GM18517 (cell line): ENCODE measurements around the gene MAST4.

ENCODE experiments used
- ATAC-seq: cut with Tn5 transposase; IDR thresholded peaks from one replicate; pipeline ENCODE4 v1.9.1; 2021; ENCODE audit warnings: mild to moderate bottlenecking, moderate library complexity; ENCODE audit not compliant: unreplicated experiment

MAST4 gene

DNA sequence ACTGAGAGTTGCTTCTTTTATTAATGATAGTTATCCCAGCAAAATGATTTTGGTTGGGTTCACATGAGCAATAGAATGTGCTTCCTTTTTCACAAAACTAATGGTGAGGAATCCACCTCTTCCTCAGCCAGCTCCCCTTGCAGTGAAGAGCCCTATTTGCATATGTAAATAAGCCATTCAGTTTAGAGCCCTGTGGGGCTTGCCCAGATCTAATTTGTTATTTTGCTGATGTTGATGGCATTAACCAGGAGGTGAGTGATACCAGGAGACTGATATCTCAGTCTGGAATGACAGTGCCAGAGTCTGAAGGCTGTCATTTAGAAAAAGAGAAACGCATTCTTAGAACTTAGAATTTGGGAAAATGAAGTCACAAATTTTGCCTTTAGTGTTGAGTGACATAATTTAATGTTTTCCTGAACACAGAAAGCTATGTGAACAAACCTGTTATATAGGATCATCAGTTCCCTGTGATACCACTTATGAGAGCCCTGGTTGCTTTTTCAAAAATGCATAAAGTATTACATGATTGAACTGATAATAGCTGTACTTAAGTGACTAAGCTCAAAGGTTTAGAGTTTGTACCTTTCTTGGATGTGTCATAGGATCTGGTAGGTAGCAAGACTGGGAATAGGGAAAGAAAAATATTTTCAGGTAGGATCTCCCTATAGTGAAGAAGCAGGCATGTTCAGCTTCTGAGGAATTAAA lies 271.6 kb downstream of the MAST4 start:
- no peak for ATAC-seq

DNA sequence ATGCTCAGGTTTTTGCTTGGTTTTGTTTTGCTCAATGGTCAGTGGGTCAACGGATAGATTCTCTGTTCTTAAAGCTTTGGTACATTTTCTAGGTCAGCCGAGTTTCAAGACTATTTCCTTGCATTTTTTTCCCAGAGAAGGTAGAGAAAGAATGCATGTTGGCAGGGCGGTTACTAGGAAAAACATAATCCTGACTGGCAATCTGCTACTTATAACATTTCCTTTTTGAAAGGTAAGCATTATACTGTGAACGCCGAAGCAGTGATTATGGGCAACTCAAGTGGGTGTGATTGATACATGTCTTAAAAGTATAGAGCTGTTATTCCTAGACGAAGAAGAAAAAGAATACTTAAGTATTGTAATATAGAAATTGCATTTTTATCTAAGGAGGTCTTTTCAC lies 273.2 kb downstream of the MAST4 start:
- ATAC-seq: no peak

DNA sequence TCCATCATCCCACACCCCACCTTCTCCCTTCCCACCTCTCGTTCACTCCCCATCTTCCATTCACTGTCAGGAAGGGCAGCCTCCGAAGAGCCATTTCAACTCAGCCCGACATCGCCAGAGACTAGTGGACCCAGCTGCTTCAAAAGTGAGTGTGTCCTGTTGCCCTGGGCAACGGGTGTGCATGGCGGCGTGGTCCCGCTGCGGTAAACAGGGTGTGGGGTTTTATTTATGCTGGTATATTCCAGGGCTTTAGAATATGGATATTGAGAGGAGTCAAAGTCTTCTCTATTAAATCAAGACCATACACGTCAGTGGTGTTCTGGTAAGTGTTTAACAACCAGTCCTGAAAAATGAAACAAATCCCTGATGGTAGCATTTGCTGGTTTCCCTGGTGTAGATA lies 274.5 kb downstream of the MAST4 start:
- no peak for ATAC-seq

DNA sequence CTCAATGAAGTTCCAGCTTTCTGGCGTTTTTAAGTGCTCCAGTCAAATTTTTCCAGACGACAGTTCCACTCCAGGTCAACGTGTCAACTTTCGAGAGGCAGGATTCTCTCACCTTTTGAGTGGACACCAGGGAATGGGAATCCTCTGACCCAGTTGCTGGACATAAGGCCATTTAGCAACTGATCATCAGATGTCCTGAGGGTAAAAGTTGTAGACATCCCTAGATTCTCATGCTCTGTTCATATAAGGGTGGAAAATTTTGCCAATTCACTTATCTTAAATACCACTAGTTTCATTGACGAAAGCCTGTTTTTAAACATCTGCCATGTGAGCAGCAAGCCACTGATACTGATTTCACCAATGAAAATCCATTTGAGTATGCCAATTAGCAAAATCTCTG lies 275.5 kb downstream of the MAST4 start:
- no peak for ATAC-seq

DNA sequence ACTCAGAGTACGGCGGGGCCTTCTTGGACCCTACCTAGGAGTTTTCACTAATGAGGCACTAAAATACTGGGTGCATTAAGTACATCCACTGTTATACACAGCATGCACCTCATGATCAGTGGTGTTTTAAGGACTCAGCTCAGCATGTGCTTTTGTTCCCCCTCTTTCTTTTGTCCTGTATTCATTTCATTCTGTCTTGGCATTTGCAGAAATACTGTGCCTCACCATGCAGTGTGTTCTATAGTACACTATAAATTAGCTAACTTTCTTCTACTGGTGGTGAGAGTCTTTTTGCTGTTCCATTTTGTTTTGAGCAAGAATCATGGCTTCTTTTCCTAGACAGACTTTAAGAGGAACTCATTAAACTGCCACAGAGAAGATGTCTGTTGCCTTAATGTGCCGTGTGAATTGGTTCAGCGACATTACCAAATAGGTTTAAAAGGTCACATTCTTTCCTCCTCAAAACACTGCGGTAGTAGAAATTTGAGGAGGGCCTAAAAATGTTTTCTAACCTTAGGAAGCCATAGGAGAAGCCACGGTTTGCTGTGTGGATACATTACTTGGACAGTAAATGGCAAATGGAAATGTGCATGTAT lies 276.6 kb downstream of the MAST4 start:
- no peak for ATAC-seq

DNA sequence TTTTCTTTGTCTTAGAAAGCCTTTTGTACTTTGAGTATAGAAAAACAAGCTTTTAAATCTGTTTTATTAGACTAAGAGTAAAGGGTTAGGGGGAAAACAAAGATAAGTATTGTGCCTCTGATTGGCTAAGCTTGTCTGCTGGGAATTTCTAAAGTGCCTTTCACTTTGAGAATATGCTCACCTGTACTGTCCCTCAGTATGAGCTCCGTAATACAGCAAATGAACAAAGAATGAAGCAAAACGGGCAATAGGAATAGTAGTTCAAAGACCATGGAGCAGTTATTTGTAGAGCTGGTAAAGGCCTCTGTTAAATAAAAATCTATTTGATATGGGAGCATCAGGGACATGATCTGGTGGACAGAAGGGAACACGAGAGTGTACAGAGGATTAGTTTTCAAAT lies 277.8 kb downstream of the MAST4 start:
- ATAC-seq: no peak

DNA sequence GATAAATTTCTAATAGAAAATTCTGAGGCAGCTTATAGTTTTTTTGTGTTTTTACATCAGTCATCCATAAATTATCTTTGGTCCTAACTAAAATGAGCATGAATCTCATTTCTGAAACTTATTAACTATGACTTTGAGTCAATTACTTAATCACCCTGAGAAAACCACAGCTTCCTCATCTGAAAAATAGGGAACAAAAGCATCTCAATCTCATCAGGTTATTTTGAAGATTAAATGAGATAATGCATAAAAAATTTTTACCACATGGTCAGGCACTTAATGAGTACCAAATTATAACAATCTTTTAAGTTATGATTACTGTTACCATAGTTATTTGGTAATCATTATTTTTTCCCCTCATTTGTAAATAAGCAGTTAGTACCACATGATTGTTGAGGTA lies 279.1 kb downstream of the MAST4 start:
- ATAC-seq: no peak

DNA sequence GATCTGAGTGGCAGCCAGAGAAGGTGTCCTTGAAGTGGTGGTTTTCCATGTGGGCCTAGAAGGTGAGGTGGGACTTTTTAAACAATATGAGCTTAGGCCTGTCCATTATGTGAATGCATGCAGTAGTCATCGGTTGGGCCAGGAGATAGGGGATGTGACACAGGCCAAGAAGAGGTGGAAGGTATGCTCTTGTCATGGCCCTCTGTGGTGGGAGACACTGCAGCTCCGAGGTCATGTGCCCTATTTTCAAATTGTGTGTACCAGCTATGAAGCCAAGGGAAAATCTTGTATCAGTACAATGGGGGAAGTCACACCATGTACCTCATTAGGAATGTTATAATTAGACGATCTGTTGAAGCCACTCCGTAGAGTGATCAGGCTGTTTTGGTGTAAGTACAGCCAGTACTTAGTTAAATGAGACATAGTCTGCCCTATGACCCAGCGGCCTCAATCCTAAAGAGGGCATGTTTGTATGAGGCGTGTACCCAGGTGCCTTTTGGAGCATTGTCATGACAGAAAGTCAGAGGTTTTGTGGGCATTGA lies 280.1 kb downstream of the MAST4 start:
- no peak for ATAC-seq

DNA sequence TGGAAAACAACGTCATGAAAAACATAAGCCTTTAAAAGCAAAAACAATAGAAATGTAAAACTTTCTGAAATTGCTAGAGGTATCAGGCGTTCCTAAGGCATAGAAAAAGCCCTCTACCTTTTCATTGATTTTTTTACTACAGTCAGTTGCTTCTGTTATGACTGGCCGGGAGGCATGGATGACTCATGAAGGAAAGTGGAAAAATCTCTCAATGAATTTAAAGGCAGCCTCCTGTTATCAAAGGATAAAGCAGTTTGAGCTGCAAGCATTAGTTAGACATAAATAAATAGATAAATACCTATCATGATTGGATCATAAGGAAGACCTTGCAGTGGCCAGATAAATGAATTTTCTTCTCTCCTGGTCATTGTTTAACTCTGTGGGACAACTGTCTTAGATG lies 281.6 kb downstream of the MAST4 start:
- ATAC-seq: no peak

DNA sequence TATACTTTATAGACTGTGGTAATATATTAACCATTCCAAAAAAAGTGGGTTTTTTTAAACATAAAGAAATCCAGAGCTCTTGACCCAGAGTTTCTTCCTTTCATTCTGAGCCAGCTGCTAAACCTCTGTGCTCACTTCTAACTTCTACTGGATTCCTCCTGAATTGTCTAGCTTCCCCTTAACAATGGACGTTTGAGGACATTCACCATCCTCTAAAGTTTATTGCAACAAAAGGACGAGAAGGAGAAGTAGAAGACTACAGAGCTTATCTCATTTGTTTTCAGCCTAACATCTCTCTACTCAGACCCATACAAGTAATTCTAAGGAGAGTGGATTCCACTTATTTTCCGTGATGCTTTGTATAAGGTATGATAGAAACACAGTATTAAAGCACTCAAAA lies 284.2 kb downstream of the MAST4 start:
- ATAC-seq: no peak

DNA sequence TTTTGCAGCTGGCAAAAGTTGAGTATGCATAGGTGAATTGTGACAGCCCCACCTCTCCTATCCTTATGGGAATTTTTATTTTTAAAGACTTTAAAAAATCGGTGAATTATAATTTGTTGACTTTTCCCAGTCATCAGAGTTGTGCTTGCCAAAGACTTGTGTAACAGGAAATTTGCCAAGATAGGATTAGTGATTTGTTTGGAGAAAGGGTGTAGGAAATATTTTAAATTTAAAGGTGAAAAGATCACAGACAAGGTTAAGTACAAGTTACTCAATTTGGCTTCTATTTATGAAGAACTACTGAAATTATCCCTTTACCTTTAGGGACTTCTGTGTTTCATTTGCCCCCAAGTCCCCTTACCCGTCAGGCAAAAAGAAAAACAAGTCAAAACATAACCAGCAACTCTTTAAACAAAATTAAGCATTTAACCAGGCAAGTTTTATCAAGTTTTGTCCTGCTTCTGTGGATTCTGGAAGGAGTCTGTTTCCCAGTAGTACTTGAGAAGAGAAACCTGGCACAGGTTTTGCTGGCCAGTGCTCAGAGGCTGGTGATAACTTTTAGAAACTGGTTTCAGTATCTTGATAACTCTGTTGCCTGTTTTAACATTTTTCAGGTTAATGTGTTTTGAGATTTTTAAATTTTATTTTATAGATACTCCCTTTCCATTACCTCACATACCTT lies 285.4 kb downstream of the MAST4 start:
- no peak for ATAC-seq

DNA sequence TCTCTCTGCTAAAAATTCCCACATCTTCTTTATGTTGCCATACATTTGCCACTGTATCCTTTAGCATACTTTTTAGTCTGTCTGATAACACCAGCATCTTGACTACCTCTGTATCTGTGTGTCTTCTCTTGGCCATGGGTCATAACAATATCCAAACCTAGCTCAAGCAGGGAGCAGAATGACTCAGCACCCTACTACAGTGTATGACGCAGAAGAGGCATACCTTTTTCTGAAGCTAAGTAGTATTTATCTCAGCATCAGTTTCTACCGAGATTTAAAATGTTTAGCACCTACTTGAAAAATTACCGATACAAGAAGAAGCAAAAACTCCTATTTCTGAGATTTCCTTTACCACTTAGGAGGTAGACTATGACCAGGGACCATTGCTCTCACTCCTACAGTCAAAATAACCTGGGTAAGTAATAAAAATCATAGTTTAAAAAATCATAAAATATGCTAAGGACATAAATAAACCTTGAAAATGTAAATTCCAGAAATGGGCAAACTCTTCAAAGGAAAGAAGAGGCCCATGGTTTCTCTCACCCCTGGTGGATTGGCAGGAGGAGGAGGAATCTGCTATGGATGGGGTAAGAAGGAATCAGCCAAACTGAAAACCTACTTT lies 286.5 kb downstream of the MAST4 start:
- no peak for ATAC-seq

DNA sequence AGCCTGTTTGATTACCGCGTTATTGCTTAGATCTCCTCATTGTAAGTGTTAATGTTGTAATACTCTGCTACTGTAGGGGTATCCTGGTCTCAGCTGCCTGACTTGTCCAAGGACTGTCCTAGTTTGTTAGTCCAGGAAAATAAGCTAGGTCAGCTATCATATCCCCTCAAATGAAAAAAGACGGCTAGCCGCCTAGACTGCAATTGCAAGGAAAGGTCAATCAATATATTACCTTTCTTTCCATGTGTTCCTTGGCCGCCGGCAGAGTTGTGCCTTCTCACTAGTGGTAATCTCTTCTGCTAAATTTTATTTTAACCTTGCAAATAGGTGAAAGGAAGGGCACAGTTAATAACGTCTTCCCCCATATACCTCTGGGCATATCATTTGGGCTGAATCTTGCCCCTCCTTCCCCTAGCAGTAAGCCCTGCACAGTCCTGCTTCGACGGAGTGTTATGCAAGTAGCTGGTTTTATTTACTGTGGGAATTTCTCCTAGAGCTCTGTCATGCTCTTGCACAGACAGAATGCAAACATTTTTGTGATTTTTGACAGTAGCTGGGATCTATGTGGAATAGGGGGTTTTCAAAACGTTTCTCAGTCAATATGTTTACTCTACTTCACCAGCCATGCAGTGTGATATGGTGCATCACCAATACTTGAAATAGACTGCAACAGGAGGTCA lies 288.5 kb downstream of the MAST4 start:
- ATAC-seq: no peak

DNA sequence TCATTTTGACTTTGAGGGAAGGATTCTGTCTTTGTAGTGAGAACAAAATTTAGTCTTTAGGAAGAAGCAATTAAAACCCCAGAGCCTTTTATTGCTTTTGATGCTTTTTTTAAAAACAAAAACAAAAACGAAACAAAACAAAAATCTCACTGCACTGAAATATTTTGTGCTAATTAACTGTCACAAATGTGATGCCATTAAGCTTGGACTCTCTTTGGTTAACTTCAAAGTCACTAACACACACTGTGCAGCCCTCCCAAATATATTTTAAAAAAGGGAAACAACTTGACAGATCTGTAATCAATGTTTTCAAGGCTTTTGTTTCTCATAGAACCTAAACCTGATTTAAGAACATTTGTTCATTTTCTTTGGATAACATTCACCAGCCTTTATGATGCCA lies 290.7 kb downstream of the MAST4 start:
- no peak for ATAC-seq

DNA sequence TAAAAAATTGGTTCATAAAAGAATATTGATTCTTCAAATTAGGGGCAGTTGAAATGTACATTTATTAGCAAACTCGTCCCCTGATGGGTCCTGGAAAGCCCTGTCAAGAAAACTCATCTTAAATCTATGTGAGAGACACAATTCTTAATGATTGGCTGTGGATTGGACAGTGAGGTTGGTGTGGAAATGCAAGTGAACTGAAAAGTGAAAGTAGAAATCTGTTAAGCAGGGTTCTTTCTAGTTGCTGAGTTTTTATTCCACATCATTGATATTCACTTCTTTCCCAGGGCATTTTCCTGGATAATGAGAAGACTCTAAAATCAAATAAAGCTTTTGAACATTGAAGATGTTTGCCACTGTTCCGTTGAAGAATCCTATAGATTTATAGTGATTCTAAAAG lies 292.4 kb downstream of the MAST4 start:
- no peak for ATAC-seq

DNA sequence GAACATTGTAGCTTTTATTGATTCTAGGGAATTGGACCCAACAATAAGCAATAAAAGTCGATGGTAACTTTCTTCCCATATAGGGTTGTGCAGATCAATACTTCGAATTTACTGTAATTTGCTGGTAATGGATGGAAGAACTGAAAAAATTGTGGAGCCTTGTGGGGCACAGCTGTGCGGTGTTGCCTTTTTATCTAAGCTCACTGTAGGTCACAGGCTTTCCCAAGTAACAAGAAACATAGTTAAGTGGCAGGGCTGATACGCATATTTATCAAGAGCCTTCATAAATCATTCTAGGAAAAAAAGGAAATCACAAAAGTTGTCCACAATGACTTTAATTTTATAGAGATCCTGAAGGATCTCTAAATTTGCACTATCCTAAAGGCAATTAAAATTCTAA lies 292.9 kb downstream of the MAST4 start:
- no peak for ATAC-seq

DNA sequence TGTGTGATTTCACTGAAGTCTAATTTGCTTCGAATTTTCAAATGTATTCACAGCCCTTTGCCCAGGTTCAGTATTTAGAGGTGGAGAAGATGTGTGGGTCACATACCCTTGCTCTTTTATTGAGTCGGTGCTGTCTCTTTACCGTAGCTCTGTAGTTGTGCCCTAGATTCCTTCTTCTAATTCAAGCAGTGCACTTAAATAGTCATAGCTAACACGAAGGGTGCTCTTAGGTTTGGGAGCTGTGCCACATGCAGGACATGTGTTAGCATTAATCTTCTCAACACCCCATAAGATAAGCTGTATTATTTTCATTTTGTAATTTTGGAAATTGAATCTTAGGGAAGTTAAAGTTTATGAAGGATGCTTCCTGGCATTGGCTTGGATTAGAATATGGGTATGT lies 293.3 kb downstream of the MAST4 start:
- no peak for ATAC-seq

DNA sequence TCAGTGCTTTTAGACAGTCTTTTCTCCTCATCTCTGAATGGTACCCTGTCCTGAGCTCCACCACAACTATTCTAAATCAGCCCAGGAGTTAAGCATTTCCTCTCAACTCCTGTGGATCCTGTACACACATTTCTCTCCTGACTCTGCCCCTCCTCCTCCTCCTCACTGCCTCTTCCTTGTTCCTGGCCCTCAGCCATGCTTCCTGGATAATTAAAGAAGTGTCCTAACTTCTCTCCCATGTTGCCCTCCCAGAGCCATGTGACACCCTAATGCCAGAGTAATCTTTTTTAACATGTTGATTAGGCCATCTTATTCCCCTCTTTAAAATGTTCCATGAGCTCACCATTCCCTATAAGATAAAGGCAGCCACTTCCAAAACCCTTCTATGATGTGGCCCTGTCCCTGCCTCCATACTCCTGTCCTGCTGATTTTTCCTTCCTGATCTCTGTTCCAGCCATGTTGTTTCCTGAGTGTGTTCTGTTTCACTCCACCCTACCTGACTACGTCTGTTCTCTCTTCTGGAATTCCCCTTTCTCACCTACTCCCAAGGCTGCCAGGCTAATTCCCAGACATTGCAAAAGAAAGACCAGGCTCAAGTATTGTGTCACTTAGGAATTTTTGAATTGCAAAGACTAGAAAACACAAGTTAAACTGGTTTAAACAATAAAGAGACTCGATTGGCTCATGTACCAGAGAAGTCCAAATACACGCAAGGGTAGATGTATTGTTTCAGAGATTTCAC lies 295.2 kb downstream of the MAST4 start:
- no peak for ATAC-seq

DNA sequence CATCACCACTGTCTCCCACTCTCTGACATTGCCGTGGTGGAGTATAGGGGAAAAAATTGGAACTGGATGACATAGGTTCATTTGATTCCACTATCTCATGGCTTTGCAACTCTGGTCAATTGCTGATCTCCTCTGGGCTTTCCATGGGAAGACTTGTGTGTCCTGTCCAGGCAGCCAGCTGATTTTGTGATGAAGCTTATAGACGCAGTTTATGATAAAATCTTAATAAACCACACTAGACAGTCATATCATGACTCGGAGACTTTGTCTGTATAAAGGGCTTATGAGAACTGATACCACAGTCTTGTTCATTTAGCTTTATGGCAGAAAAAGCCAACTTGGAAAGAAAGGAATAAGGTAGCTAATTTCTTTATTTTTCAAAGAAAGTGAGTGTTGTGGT lies 296.5 kb downstream of the MAST4 start:
- no peak for ATAC-seq

DNA sequence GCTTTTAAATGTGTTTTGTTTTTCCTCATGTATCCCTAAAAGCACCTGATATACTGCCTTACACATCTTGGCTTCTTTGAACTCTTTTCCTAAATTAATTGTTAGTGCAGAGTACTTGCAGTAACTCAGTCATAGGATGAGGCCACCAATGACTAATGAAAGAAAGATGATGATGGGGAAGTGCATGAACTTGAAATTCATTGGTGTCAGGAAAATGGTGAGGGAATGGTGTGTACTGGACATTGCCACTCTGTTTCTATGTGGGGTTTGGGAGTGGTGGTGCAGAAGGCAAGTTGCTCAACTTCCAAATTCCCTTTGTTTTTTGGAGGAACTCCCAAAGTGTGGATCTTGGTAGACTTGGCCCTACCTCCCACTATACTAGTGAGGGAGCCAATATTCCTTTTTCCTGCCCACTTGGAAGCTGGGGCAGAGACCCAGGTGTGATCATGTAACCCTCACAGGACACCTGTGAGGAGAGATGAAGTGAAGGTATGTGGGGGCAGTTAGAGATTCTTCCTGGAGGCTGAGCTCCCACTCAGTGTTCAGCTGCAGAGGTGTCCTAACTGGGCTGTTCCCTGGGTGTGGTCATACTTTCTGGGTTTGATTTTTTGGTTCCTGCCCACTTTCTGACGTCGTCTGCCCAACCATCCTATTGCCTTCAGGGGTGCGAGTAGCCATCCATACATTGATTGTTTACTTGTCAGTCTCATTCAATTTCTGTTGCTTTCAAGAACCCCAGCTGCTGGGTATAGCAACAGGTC lies 298.5 kb downstream of the MAST4 start:
- no peak for ATAC-seq
